Kidney tubule cell (primary cell): ENCODE data around the gene GSPT1.
"Not testable (repeated sequence)": the region's sequence is repeated elsewhere in the genome, so short reads cannot be mapped to it uniquely, and the experiment has no call there.

Experiments used
- DNase-seq: peaks from one replicate; pipeline ENCODE4 v3.0.0-alpha.2; 2018; ENCODE audit warnings: low spot score

Gene GSPT1

DNA sequence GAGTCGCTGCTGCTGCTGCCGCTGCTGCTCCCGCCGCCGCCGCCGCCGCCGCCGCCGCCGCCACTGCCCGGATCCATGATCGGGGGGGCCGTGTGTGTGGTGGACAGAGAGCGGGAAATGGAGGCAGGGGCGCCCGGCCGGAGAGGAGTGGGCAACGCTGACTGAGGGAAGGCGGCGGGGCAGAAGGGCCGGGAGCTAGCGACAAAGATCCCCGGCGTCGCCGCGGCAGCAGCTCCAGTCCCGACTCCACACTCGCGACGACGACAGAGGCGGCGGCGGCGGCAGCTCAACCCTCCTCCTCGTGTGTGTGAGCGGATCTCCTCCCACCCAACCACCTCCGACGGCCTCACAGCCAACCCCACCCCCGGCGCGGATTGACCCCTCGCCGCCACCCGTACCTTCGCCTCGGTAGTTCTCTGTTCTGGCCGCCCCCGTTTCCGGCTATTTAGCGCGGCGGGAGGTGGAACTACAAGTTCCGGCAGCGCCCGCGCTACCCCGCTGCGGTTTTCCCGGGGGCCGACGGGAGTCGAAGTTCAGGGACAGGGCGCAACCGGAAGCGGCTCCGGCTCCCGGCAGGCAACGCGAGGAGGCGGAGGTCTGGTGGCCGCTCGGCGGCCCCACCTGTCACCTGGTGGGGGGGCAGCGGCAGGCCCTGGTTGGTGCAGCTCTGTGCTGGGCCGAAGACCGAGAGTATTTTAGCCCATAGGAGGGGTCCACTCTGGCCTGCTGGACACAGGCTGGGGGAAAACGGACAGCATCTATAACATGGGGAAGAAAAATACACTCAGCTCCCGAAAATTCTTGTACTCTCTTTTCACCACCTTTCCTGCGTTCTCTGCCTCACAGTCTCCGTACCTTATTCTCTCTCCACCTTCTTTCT lies at the start of gene GSPT1:
Gene GSPT1 (minus strand): TSS at position 313 of the 880 bp plus-strand sequence. CDS start 236 bp downstream, at position 77.
- DNase-seq: peak; percentile 99

GRCh38 chr16:11964761-11965551 lies 49.2 kb upstream of the GSPT1 start, which contains the start of gene TNFRSF17:
TNFRSF17 (plus strand) TSS chr16:11965210; CDS start chr16:11965325, 115 bp downstream.
- DNase-seq: no peak

DNA sequence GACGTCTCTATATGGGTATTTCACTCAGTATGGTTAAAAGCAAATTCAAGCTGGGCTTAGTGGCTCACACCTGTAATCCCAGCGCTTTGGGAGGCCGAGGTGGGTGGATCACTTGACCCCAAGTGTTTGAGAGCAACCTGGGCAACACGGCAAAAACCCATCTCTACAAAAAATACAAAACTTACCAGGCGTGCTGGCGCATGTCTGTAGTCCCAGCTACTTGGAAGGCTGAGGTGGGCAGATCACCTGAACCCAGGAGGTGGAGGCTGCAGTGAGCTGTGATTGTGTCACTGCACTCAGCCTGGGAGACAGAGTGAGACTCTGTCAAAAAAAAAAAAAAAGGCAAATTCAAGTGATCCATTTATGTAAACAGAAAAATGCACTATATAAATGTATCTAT lies 48.0 kb upstream of the GSPT1 start:
- DNase-seq: no peak

DNA sequence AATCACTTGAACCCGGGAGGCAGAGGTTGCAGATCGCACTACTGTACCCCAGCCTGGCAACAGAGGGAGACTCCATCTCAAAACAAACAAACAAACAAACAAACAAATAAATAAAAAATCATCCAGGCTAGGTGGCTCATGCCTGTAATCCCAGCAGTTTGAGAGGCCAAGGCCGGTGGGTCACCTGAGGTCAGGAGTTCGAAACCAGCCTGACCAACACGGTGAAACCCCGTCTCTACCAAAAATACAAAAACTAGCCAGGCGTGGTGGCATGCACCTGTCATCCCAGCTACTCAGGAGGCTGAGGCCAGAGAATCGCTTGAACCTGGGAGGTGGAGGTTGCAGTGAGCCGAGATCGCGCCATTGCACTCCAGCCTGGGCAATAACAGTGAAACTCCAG lies 47.2 kb upstream of the GSPT1 start:
- DNase-seq: not testable (repeated sequence)

GRCh38 chr16:11962457-11962856 lies 46.7 kb upstream of the GSPT1 start:
- DNase-seq: not testable (repeated sequence)

DNA sequence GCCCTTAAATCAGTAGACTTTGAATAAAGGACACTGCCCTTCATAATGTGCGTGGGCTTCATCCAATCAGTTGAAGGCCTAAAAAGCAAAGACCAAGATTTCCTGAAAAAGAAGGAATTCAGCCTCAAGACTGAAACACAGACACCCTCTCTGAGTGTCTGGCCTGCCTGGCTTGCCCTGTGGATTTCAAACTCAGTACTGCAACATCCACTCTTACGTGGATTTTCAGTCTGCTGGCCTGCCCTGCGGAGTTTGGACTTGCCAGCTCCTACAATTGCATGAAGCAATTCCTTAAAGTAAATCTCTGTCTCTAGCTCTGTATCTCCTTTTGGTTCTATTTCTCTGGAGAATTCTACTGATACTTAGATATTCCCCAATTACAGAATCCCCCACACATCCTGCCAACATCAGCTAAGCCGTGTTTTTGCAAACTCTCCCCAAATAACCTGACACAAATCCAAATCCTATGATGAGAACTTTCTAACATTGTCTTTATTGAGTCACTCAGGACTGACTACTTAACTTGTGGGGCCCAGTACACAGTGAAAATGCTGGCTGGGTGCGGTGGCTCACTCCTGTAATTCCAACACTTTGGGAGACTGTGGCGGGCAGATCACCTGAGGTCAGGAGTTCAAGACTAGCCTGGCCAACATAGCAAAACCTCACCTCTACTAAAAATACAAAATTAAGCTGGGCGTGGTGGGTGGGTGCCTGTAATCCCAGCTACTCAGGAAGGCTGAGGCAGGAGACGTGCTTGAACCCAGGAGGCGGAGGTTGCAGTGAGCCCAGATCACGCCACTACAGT lies 42.0 kb upstream of the GSPT1 start:
- no peak for DNase-seq

GRCh38 chr16:11956558-11956957 lies 40.8 kb upstream of the GSPT1 start:
- DNase-seq: no peak

DNA sequence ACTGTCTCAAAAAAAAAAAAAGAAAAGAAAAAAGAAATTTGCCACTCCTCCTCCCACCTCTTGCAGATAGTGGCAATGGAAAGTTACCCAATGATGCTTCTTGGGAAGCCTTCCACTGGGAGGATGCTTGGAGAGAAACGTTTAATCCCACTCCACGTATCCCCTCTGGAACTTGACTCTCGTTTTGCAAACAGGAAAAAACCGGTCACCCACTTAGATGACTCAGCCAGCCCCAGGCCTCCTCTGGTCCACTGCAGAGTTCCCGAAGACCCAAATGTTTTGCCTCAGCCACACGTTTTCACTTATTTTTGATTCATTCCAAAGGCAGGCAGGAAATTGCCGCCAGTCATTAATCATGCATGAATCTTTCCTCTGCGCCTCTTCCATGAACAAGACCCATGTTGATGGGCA lies 40.0 kb upstream of the GSPT1 start:
- peak; percentile 91 for DNase-seq

- DNase-seq: not testable (repeated sequence)
These were observed 37.8 kb upstream of the GSPT1 start for GRCh38 chr16:11953576-11953975.

GRCh38 chr16:11950388-11950787 lies 34.6 kb upstream of the GSPT1 start:
- DNase-seq: no peak

- peak; percentile 62 for DNase-seq
These were observed 33.8 kb upstream of the GSPT1 start for GRCh38 chr16:11949527-11949926.

DNA sequence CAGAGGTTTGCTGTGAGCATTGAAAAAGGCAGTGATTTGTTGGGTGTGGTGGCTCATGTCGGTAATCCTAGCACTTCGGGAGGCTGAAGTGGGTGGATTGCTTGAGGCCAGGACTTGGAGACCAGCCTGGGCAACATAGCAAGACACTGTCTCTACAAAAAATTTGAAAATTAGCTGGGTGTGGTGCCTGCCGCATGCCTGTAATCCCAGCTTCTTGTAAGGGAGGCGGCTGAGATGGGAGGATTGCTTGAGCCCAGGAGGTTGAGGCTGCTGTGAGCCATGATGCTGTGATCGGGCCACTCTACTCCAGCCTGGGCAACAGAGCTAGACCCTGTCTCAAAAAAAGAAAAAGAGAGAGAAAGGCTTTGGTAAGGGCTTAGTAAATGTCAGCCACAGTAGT lies 33.1 kb upstream of the GSPT1 start:
- DNase-seq: no peak

- DNase-seq: peak; percentile 43
These were observed 30.7 kb upstream of the GSPT1 start for GRCh38 chr16:11946433-11946832.

DNA sequence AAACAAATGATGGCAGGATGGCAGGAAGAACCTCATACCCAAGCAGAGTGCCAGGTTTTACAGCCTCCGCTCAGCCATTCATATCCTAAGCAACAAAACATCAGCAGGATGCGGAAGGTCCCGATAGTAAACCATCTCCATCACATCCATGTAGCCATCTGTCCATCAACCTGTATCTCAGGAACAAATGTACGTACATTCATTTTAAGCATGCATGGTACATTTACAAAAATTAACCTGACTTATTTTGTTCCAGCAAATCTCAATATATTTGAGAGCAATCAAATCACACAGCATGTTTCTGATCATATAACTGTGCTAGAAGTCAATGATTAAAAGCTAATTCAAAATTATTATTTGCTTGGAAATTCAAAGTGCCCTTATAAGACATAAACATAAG lies 26.2 kb upstream of the GSPT1 start, which contains the start of gene NPIPB2:
Gene NPIPB2 (minus strand): TSS at position 101 of the 400 bp plus-strand sequence. CDS start 0 bp downstream, at position 101.
- not testable (repeated sequence) for DNase-seq

DNA sequence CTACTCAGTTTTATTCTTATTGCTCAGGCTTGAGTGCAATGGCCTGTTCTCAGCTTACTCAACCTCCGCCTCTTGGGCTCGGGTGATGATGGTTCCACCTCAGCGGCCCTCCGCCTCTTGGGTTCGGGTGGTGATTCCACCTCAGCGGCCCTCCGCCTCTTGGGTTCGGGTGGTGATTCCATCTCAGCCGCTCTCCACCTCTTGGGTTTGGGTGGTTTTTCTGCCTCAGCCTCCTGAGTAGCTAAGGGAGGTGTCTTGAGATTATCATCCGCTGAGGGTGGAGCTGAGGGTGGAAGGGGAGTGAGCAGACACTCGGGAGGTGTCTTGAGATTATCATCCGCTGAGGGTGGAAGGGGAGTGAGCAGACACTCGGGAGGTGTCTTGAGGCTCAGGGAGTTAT lies 11.6 kb upstream of the GSPT1 start:
- DNase-seq: not testable (repeated sequence)

DNA sequence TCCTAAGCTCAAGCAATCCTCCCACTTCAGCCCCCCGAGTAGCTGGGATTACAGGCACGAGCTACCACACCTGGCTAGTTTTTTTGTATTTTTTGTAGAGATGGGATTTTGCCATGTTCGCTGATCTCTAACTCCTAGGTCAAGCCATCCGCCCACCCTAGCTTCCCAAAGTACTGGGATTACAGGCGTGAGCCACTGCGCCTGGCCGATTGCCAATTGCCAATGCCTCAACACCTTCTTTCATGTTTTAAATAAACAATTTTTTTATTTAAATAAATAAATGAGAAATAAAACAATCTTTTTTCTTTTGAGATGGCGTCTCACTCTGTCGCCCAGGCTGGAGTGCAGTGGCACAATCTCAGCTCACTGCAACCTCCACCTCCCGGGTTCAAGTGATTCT lies 8.3 kb upstream of the GSPT1 start:
- not testable (repeated sequence) for DNase-seq

DNA sequence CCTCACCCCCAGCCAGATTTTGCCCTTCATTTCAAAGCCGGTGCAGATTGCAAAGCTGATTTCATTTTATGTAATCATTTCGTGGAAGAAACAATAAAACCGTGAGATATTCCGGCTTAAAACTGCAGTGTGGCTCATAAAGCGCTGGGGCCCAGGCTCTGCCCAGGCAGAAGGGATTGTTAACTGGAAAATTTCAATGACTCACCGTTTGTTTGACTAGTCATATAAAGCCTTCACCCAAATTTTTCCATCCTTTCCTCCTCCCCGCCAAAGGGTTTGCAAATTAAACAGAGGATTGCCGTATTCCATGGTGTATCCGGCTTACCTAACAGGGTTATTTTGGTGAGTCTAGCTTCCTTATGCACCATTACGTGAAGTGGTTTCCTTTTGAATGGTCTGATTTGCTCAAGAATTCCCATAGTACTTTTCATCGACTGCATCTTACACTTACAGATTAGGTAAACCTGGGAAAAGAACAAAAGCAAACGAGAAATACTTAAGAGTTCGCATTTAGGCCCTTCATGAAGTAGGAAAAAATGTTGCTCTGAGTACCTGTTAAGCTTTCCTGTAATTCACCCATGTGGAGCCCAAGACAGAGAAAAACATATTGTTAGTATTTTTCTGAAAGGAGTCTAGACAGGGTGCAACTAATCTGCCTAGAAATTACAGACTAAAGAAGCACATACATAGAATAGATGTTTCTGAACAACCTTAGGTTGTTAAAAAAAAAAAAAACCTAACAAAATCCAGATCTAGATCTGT lies 949 bp upstream of the GSPT1 start:
- DNase-seq: peak; percentile 77

- no peak for DNase-seq
These were observed 577 bp downstream of the GSPT1 start for GRCh38 chr16:11915114-11915643.

DNA sequence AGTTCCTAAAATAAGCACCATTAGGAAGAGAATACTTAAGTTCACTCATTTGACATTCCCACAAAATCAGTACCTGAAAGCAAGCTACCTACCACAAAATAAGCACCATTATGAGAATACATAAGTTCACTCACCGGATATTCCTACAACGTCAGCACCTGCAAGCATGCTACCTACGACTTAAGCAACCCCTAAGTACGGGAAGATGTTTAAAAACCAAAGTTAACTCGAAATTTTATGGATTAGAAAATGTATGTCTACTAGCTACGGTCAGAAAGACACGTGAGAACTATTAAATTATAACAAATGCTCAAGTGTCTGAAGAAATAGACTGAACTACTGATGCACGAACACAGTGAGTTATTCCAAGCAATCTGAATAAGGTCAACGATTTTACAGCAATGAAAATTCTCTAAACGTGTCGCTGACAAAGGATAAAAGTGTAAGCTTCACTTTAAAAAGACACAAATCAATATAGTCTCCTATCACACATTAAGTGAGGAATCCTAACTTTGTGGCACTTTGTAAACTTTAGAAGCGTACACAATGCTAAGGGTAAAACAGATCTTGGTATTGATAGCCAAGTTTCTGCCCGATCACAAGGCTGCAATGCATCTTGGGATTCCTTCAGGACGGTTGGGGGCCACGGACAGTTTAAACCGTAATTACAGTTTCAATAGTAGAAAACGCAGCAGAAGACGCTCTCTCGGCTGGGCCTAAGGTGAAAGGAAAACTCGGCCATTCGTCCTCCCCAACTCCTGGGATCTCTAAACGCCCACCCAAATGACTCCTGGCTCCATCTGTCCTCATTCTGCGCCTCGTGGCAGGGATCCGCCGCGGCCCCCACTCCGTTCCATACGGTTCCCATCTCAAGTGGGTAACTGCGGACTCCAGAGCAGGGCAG lies 1.3 kb downstream of the GSPT1 start:
- peak; percentile 25 for DNase-seq
